Femur (tissue), 1 donor: Measurements from ENCODE around the gene DOCK1.

ENCODE experiments used
- DNase-seq: peaks from one replicate; pipeline ENCODE4 v3.0.0-alpha.2; 2017

The DOCK1 gene

DNA sequence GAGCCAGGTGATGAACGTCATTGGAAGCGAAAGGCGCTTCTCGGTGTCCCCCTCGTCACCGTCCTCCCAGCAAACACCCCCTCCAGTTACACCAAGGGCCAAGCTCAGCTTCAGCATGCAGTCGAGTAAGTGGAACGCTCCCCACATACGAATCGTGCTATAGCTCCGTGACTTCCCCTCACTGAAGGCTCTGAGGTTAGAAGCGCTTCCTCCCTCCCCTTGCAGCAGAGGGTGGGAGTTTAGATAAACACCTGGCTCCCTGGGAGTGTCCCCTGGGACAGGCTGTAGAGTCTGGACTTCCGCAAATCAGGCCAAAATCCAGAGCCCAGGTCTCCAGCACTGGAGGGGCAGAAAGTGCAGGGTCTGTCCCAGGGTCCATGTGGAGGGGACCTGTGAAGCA lies 538.9 kb downstream of the DOCK1 start:
- DNase-seq, result no peak

DNA sequence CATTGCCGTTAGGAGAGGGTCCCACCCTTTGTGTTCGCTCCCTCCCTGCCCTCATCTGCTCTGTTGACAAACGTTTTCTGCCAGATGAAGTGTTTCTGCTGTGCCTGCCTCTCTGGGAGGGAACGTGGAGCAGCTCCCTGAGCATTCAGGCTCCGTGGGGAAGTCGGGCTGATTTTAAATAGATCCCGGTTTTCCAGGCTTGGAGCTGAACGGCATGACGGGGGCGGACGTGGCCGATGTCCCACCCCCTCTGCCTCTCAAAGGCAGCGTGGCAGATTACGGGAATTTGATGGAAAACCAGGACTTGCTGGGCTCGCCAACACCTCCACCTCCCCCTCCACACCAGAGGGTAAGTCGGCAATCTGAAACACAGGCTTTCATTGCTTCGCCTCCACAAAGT lies 542.0 kb downstream of the DOCK1 start:
- no peak for DNase-seq

DNA sequence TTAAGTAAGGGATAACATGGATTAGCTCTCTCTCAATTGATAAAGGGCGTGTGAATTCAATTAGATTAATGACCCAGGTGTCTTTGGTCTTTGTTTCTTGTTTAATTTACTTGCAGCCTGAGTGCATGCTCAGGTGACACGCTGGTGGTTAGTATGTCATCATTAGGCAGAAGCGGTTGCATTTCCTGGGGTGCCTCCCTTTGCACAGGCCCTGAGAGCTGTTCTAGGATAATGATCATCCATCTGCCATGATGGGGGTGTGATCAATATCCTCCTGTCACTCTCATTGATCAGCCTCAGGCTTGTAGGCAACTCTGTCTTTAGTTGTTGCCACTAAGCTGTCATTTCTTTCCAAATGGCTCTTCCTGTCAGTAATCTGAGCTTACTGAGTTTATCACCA lies 544.3 kb downstream of the DOCK1 start:
- no peak for DNase-seq

DNA sequence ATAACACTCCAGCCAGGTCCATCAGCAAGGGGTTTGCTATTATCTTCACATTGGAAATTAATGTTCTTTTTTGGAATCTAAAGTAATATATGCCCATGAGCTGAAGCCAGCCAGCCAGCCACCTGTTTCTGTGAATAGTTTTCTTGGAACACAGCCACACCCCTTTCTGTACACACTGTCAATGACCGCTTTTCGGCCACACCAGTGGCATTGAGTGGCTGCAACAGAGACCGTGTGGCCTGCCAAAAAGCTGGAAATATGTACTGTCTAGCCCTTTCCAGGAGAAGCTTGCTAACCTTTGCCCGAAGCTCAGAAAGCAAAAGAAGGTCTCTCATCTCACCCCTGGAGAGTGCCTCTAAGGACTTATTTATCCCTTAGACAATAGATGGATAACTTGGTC lies 545.4 kb downstream of the DOCK1 start:
- no peak for DNase-seq

DNA sequence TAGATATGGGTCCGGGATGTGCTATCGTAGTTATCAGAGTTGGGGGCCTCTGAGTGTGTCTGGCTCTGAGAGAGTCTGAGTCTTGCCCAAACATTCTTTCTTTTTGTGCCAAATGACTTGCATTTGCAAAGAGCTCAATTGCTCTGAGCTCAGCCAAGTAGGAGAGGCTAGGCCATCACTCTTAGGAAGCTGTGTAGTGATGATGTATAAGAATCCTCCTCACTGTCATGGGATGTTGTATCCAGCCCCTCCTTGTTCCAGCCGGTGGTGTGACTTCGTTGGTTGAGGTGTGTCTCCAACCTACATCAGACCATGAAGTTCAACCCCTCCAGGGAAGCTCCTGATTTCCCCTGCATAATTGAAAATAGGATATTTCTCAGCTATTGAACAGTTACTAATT lies 546.4 kb downstream of the DOCK1 start:
- no peak for DNase-seq

DNA sequence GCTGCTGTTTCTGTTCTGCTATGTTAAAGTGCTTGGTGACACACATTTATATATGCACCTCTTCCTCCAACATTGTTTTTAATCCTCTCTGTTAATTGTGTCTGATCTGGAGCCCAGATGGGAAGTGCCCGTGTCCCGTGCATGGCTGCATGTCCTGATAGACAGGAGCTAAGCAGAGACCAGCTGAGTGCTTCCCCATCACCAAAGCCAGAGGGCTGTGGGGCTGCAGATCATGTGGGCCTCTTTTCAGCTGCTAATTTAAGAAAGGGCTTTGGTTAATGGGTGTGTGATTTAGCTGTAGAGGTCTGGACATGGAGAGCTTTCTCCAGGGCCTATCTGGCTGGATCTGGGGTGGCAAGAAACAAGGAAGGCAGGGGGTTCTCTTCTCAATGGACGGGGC lies 547.3 kb downstream of the DOCK1 start:
- no peak for DNase-seq

DNA sequence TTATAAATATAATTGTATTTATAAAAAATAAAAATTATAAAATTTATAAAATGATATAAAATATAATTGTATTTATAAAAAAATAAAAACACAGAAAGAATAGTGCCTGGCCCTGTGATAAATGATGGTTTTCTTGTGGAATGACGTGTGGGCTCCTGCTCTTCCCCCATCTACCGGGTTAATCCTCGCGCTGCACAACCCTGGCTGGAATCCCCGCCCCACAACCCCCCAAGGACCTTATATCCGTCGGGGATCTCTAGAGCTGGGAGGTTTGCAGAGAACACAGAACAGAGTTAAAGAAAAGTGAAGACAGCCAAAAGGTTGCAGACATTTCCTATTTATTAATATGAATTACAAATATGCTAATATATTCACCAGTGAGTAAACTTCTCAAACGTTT lies 548.5 kb downstream of the DOCK1 start:
- no peak for DNase-seq

DNA sequence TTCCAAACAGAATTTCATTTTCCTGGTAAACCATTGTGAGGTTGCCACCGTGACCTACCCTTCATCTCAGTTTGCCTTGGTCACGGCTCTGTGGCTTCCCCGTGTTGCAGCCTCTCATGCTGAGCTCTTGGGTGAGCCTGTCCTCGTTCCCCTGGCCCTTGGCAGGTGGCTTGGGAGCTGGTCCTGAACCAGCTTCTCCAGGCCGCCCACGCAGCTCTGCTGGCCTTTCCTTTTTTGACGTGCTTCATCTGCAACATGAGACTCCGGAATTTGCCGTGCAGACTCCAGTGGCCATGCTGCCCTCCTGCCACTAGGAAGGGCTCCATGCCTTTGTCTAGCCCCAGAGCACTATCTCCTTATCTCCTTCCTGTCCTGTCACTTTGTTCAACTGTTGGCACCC lies 550.9 kb downstream of the DOCK1 start:
- DNase-seq, result no peak

DNA sequence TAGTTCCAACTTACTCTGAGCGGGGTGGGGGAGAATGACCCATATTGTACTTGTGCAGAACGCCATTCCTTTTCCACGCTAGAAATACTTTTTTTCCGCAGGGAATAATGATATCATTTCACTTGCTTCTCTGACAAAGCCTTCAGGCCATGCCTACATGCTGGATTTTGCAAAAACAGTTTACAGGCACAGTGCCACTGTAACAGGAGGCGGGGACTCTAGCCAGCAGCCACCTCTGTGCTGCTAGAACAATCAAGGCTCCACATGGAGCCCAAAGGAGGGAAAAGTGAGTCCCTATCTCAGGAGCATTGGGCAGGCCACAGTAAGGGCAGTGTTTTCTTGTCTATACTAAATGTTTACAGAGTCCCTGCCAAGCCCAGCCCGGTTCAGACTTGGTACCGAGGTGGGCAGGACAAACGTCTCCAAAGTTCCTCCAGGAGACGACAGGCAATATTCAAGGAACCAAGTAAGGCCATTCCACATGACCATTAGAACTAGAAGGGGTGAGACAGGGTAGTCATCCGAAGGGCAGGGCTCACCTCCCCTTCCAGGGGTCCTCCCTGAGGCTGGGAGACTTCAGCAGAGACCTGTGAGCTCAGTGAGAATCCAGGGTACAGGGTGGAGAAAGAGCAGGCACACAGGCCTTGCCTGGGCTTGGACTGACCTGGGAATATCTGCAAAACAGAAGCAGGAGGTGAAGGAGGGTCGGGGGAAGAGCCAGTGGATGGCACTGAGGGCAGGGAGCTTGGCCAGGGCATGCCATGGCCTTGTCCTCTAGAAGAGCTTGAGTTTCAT lies 553.0 kb downstream of the DOCK1 start:
- DNase-seq, result no peak

DNA sequence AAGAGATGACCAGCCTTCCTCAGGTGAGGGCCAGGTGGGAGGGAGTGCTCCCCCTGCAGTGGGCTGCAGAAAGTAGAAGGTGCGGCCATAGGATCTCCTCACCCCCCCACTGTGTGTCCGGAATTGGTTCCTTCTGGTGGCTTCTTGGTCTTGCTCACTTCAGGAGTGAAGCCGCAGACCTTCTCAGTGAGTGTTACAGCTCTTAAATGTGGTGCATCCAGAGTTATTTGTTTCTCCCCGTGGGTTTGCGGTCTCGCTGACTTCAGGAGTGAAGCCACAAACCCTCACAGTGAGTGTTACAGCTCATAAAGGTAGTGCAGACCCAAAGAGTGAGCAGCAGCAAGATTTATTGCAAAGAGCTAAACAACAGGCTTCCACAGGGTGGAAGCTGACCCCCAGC lies 553.6 kb downstream of the DOCK1 start:
- no peak for DNase-seq

DNA sequence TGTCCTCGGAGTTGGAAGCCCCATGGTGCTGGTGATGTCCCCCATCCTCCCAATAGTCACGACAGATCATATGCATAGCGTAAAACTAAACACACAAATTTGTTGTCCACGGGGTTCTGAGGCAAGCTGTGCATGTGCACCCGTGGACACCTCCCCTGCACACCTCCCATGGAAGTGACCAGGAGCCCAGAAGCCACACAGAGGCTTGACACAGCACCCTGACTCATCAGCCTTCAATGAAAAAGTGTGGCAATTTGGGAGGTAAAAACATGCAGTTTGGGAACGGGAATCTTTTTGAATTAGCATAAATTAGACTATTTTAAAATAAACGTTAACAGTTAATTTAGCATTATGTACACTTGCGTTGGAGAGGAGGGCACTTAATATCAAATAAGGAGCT lies 554.7 kb downstream of the DOCK1 start:
- no peak for DNase-seq

DNA sequence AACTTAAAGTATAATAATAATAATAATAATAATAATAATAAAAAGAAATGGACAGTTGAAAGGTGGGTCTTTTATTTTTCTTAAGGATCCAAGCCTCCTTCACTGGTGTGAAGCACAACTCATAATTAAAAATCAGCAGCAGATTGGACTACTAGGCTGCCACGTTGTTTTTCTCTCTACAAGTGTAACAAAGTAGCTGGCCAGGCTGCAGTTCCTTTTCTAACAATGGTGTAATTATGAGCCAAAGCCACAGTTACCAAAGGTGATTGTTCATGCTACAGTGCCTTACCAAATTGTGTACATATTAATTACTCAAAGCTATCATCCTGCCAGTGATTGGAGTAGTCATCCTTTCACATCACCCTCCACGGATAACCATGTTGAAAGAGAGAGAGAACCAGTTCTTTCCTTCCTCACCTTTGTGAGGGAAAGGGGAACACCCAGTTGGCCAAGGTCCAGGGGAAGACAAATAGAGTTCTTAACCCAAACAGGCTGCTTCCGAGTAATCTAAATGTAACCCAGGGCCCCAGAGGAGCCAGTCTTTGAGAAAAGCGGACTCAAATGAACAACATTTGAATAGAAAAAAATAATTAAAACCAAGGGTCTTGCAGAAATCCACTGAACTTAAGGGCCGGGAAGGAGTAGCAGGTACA lies 557.5 kb downstream of the DOCK1 start:
- DNase-seq, result no peak

DNA sequence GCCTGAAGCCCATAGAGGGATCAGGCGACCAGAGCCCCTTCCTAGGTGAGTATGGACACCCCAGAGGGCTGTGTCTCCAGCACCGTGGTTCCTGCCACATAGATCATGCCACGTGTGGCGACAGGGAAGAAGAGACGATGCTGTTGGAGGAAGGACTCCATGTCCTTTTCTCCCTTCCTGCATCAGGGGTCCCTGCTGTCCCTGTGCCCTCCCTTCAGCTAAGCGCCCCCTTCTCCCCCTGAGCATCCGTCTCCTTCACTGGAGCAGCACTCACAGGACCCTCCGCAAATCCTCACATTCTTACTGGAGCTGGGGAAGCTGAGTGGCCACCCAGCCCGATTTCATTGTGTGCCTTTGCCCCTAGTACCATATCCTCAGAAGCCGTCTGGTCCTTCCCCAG lies 558.3 kb downstream of the DOCK1 start:
- no peak for DNase-seq

DNA sequence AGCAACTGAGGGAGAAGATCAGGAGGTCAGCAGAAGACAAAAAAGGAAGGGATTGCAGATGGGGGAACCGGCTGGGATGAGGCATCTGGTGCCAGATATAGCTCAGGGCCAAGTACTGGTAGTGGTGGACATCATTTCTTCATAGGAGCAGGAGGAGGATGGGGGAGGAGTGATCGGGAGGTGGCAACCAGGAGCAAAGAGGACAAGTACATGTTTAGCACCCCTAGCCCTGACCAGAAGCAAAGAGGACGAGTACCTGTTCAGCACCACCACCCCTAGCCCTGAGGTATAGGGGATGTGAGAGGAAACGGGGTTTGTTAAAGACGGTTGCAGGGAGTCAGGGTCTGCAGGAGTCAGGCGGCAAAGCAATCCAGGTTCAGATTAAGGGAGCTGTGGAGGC lies 559.3 kb downstream of the DOCK1 start:
- no peak for DNase-seq

DNA sequence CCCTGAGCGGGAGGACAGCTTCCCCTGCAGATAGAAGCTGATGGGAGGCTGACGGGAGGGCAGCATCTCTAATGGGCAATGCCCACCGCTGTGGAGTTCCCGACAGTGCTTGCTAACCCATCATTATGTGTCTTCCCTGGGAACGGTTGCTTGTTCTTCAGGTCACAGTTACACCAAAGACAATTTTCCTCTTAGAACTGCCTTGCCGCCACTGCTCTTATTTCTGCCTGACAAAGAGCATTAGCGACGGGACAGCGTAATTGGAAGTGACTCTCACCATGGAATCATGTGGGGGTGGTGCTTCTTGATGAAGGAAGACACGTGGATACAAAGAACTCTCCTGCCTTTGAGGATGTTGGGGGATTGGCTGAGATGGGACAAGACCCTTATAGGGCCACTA lies 562.6 kb downstream of the DOCK1 start:
- no peak for DNase-seq

DNA sequence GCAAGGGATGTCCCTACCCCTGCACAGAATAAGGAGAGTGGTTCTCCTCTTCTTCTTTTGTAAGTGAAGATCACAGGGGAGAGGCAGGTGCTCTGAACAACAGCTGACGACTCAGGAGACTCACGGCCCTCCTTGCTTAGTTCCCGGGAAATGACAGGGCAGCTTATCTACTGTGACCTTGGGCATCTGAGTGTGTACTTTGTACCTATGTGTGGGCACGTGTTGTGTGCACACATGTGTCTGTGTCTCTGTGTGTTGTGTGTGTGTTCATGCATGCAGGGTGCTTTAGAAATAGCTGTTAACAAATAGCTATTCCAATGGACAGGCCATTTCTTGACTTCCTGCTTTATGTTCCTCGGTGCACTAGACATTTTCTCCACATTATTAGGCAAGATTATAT lies 563.4 kb downstream of the DOCK1 start:
- no peak for DNase-seq

DNA sequence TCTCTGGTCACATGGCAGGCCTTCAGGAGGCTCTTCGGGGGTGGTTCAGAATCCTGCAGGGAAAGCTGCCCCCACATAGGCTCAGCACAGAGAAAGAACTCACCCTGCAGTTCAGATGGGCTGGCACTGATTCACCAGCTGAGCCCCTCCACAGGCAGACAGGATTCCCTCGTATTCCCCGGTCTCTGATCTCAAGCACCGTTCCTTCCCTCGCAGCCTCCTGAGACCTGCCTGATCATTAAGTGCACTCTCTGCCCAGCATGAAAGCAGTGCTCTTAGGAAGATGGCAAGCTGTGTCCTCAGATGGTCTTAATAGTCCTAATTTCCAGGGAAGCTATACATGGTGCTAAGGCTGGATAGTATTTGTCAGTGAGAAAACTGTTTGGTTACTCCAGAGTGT lies 565.7 kb downstream of the DOCK1 start:
- DNase-seq, result no peak

DNA sequence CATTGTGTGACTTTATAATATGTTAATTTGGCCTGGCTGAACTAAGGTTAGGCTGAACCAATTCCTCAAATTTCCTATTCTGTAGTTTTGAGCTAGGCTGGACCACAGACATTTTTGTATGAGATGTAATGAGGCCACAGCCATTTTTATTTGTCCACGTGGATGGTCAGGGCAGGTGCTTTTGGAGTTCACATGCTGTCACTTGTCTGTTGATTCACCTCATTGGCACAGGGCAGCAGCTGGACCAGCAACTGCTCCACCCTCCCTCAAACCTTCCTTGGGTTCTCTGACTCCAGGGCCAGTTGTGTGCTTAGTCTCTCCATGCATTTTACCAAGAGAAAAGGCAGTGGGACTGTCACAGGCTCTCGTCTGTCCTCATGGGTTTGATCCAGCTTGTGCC lies 567.7 kb downstream of the DOCK1 start:
- no peak for DNase-seq

DNA sequence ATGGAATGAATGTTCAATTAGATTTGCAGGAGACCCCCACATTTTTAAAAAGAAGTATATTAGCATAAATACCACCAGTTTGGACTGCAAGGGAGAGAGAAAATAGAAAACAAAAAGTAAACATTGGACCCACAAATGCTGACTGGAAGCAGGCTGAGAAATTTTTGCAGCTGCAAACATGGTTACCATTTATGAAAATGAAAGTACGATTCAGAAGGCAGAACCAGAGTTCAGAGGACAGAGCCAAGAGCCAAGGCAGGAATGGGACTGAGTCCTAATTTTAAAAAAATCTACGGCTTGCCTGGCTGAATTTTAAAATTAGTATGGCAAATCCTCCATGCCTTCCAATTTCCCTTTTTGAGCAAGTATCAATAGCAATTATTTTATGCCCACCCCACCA lies 569.3 kb downstream of the DOCK1 start:
- no peak for DNase-seq

DNA sequence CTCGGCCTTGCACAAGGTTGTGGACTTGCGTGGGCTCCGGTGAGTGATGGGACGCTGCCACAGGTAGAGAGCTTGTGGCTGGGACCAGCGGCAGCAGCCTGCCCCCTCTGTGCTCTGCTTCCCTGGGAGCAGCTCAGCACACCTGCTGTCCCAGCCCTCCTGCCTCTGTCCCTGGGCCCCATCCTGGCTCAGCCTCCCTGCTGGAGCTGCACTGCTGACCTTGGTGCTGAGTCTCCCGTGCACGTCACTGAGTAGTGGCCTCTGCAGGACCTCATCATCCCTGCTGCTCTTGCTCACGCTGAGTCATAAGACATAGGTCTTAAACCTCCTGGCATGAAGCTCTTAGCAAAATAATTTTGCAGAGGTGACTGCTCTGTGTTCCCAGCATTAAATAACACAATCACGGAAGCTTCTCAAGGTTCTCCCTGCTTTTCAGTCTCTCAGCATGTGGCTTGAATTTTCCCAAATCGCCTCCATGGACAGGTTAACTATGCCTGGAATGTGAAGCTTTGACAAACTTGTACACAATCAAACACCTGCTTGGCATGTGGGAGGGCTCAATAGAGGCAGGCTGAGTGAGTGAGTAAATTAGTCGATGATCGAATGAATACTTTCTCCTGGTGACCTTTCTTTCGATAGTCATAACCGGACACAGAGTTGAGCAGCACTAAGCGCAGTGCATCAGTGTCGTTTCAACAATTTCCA lies 580.1 kb downstream of the DOCK1 start:
- no peak for DNase-seq

DNA sequence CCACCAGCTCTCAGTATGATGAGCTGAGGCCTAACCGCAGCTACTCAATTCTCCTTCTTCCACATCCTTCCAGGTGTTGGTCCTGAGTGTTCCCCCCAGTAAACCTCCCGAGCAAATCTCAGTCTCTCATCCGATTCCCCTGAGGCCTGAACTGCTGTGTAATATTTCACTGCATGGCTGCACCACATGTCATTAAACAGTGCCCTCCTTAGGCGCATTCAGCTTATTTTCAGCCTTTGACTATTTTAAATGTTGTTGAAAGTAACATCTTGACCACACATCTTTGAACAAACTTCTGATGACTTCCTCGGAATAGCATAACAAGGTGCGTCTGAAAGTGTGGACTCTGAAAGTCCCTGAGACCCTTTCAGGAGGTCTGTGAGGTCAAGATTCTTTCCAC lies 581.1 kb downstream of the DOCK1 start:
- no peak for DNase-seq

DNA sequence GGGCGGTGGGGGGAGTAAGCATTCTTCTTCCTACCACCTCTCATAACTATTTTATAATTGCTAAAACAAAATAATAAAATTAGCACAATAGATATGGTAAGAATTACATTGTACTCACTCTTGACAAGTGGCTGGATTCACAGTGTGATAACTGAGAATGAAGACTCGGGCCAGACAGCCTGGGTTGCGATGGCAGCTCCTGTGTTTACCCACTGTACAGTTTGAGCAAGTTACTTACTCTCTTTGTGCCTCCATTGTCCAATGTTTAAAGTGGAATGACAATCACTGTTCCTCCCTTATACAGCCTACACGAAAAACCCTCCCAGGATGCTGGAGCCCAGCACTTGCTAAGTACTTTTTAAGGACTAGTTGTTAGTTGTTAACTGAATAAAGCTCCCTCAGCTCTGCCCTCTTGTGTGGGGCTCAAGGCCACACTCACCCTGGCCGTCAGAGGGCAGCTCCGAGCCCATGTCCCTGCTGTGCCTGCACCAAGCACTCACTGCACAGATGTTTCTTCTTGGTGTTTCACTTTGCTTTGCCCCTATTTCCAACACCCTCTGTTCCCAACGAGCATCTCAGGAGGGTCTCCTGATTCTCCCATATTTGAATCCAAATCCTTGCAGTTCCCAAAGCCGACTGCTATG lies 587.5 kb downstream of the DOCK1 start:
- no peak for DNase-seq

DNA sequence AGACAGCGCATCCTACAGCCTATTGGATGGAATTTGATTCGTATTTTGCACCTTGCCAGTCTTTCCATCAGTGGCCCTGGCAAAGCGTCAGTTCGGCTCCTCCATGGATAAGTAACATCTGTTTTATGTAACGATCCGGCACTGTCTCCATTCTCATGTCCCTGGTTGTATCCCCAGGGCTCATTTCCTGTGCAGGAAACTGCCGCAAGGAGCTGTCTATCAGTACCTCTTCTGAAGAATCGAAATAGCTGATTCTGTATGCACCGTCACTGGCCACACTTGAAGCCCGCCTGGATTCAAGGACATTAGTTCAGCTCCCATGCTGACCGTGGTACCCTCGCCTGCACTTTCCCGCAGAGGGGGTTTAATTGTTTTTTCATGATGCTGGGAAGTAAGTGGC lies 590.8 kb downstream of the DOCK1 start:
- DNase-seq, result no peak

DNA sequence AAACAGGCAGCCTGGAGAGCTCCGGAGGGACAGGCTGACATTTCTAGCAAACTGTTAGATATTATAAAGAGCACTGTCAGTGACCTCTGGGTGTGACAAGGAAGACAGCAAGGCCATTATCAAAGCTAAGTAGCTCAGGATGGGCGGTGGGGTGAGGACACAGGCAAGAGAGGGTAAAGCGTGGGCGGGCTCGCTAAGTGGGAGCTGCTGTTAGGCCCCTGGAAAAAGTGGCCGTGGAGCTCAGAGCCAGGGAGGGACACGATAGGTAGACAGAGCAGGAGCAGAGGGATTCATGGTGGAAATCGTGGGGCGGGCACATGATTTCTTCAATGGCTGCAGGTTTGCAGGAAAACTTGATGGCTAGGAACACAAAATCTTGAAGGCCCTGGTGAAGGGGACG lies 592.5 kb downstream of the DOCK1 start:
- no peak for DNase-seq
